Activated T-cell treated with anti-CD3 and anti-CD28 coated beads, Interleukin-2, amount 50 U/mL, for 24 hours (primary cell): Measurements from ENCODE around the gene NOX5.
"Not testable (repeated sequence)": the region's sequence is repeated elsewhere in the genome, so short reads cannot be mapped to it uniquely, and the experiment has no call there.

Experiments used
- DNase-seq: peaks from one replicate; pipeline ENCODE4 v3.0.0-alpha.2; 2020
- H3K27ac Mint-ChIP-seq: 2 replicates; pipeline ENCODE4 v1.8.0; 2020; ENCODE audit warnings: mild to moderate bottlenecking, mixed read lengths
- H3K27me3 Mint-ChIP-seq: 2 replicates; pipeline ENCODE4 v1.8.0; 2020; ENCODE audit warnings: mixed read lengths
- H3K36me3 Mint-ChIP-seq: 2 replicates; pipeline ENCODE4 v1.8.0; 2020; ENCODE audit warnings: low read depth, mixed read lengths
- H3K4me1 Mint-ChIP-seq: 2 replicates; pipeline ENCODE4 v1.8.0; 2020; ENCODE audit warnings: low read depth, mixed read lengths
- H3K4me3 Mint-ChIP-seq: 2 replicates; pipeline ENCODE4 v1.8.0; 2020; ENCODE audit warnings: mild to moderate bottlenecking, moderate library complexity, mixed read lengths
- H3K9me3 Mint-ChIP-seq: 2 replicates; pipeline ENCODE4 v1.8.0; 2020; ENCODE audit warnings: mixed read lengths

The NOX5 gene

DNA sequence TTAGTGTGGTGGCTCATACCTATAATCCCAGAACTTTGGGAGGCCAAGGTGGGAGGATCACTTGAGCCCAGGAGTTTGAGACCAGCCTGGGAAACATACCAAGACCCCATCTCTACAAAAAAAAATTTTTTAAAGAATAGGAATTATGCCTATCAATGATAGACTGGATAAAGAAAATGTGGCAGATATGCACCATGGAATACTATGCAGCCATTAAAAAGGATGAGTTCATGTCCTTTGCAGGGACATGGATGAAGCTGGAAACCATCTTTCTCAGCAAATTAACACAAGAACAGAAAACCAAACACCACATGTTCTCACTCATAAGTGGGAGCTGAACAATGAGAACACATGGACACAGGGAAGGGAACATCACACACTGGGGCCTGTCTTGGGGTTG lies 54.8 kb downstream of the NOX5 start:
- H3K27me3 Mint-ChIP-seq = peaks cover 44% of the 10 kb centered on the region
- H3K36me3 Mint-ChIP-seq, H3K9me3 Mint-ChIP-seq, H3K27ac Mint-ChIP-seq, H3K4me3 Mint-ChIP-seq, H3K4me1 Mint-ChIP-seq, DNase-seq: not testable (repeated sequence)

DNA sequence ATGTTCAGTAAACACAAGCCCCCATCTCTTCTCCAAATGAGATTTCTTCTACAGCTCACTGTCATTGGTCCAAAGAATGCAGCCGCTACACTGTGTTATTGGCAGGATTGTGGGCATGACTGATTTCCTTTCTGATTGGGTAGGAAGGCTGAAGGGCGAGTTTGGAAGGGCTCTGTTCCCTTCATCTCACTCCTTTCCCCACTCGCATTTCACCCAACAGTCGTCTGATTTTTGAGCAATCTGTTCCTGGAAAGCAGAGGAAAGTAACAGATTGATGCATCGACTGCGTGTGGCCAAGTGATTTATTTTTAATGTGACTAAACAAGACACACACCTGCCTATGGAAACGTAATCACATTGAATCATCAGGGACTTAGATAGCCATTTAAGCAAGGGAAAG lies 55.5 kb downstream of the NOX5 start:
- Mint-ChIP-seq H3K27ac (no peak overlapping the region), H3K36me3 (no peaks in the 10 kb centered on the region), H3K4me1 (peaks cover 9% of the 10 kb centered on the region), H3K4me3 (no peak overlapping the region), H3K9me3 (peaks cover 4% of the 10 kb centered on the region), H3K27me3 (peaks cover 51% of the 10 kb centered on the region)
- DNase-seq = no peak

DNA sequence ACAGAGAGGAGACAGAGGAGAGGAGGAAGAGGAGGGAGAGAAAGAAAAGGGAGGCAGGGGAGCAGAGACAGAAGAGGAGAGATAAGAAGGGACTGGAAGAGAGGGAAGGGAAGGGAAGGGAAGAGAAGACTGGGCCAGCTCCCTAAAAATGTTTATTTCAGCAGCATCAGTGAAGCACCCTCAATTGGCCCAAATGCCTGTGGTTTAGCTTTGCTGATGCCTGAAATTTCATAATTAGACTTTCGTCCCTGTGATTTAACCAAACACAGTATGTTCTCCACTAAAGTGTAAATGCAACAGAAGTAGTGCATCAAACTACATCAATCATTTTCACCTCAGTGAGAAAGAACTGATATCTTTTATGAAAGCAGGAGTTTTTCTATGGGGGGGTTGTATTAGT lies 55.9 kb downstream of the NOX5 start:
- no peak for DNase-seq
- Mint-ChIP-seq H3K9me3 (peaks cover 4% of the 10 kb centered on the region), H3K27ac (no peak overlapping the region), H3K4me3 (no peak overlapping the region), H3K36me3 (no peaks in the 10 kb centered on the region), H3K4me1 (peaks cover 9% of the 10 kb centered on the region), H3K27me3 (peaks cover 55% of the 10 kb centered on the region)

DNA sequence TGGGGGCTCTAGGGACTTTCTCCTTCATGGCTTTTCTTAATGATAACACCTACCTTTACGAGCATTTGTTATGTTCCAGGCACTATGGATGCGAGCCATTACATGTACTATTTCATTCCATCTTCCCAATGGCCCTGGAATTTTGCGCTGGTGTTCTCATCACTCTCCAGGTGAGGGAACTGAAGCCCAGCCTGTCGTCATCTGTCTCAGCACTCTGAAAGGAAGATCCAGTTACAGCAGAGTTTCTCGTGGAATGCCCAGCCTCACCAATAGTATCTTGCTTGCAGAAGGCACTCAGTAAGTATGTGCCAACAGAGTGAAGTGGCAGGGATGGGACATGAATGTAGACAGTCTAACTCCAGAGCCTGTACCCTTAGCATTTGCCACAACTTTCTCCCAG lies 56.8 kb downstream of the NOX5 start:
- peaks cover 63% of the 10 kb centered on the region for H3K27me3 Mint-ChIP-seq
- H3K4me3 Mint-ChIP-seq = no peak overlapping the region
- H3K4me1 Mint-ChIP-seq = peaks cover 9% of the 10 kb centered on the region
- no peak overlapping the region for H3K27ac Mint-ChIP-seq
- peaks cover 4% of the 10 kb centered on the region for H3K9me3 Mint-ChIP-seq
- no peak for DNase-seq
- no peaks in the 10 kb centered on the region for H3K36me3 Mint-ChIP-seq

DNA sequence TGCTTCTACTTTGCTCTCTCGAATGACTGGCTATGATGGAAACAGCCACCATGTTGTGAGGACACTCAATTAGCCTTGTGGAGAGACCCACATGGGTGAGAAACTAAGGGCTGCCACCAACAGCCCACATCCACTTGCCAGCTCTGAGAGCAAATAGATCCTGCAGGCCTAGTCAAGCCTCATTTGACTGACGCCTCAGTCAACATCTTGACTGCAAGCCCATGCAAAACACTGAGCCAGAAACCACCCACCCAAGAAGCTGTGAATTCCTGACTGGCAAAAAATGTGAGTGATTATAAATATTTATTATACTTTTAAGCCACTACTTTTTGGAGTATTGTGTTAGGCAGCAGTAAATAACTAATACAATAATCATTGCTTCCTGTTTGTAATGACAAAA lies 58.4 kb downstream of the NOX5 start:
- Mint-ChIP-seq H3K27me3 (peaks cover 62% of the 10 kb centered on the region), H3K4me1 (peaks cover 9% of the 10 kb centered on the region)

DNA sequence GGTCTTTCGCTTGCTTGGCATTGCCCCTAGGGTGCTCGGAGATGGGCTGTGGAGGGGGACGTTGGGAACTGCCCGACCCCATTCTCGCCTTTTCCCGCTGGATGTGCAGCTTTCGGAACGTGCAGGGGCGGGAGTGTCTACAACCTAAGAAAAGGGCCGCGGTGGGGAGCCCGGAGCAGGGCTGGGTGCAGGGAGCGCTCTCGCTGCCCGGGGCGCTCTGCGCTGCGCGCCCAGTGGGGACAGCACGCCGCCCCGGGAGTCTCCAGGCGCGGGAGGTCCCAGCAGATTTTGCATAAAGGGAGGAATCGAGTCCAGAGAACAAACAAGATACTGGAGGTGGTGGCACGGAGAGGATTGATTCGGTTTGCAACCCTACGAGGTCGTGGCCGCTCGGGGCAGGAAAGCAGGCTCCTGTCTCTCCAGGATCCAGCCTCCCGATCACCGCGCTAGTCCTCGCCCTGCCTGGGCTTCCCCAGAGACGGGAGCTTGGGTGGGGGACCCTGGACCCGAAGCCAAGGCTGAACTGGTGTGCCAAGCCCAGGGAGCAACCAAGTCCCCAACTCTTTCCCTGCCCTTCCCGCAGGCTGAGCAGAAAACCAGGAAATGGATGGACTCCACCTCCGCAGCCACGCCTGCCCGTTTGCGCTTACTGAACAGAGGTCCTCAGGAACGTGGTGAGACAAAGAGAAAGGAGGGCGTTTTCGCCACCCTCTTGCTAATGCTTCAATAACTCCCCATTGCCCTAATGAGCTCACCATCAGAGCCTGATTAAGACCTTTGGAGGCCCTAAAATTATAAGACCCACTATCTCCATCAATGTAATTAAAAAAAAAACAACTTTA lies 59.7 kb downstream of the NOX5 start:
- H3K27me3 Mint-ChIP-seq = peaks cover 58% of the 10 kb centered on the region
- no peaks in the 10 kb centered on the region for H3K36me3 Mint-ChIP-seq
- peaks cover 2% of the 10 kb centered on the region for H3K9me3 Mint-ChIP-seq
- DNase-seq = no peak
- peaks cover 9% of the 10 kb centered on the region for H3K4me1 Mint-ChIP-seq
- peak overlapping the region; percentile 42 for H3K4me3 Mint-ChIP-seq
- H3K27ac Mint-ChIP-seq = no peak overlapping the region

More for the DNA sequence above, 58.4 kb downstream of the NOX5 start:
- Mint-ChIP-seq H3K36me3 (no peaks in the 10 kb centered on the region), H3K9me3 (peaks cover 4% of the 10 kb centered on the region), H3K4me3 (no peak overlapping the region), H3K27ac (no peak overlapping the region)
- no peak for DNase-seq

DNA sequence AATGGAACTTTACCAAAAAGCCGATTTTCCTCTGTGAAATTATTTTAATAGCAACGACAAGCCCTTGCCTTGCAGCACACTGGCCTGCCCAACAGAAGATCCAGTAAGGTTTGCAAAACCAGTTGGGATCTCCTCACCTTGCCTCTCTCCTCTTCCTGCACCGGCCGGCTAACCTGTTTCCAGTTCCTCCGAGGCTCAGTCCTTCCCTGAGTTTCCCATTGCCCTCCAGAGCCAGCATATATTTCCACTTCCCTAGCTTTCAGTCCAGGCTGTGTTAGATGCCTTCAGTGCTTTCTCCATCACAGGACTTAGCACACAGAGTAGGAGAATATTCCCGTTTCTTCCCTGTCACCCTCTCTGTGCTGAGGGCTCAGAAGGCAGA lies 60.3 kb downstream of the NOX5 start:
- H3K27me3 Mint-ChIP-seq = peaks cover 63% of the 10 kb centered on the region
- no peaks in the 10 kb centered on the region for H3K36me3 Mint-ChIP-seq
- DNase-seq = no peak
- peaks cover 2% of the 10 kb centered on the region for H3K9me3 Mint-ChIP-seq
- no peak overlapping the region for H3K27ac Mint-ChIP-seq
- no peak overlapping the region for H3K4me3 Mint-ChIP-seq
- H3K4me1 Mint-ChIP-seq = peaks cover 9% of the 10 kb centered on the region

DNA sequence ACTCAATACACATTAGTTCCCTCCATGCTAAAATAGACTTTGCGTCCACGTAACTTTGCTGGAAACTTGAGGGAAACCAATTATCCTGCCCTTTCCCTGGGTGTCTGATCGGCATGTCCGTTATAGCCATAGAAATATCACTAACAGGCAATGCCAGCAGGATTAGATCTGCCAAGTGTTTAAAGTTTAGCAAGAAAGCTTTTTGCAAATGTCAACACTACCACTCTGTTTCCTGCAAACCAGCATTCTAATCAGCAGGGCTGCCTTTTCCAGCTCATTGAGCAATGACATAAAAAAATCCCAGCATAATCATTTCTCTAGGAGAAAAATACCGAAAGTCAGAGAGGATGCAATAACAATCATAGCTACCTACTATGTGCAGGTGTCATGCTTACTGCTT lies 60.9 kb downstream of the NOX5 start:
- Mint-ChIP-seq H3K27me3 (peaks cover 63% of the 10 kb centered on the region), H3K4me1 (peaks cover 9% of the 10 kb centered on the region), H3K4me3 (no peak overlapping the region), H3K9me3 (peaks cover 2% of the 10 kb centered on the region), H3K27ac (no peak overlapping the region), H3K36me3 (no peaks in the 10 kb centered on the region)
- no peak for DNase-seq

DNA sequence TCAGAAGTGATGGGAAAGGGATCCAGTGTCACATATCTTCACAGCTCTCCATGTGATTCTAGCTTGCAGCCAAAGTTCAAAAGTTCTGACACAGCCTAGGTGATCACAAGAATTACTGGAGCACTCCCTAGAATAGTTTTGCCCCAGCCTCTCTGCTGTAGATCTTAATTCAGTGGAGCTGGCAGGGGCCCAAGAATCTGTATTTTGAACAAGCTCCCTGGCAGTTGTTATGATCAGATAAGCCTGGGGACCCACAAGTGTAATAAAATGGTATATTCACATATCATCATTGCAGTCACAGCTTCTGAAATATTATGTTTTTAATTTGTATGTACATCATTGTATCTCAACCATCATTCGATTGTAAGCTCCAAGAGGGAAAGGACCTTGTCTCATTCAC lies 62.3 kb downstream of the NOX5 start:
- no peak overlapping the region for H3K4me3 Mint-ChIP-seq
- no peak overlapping the region for H3K27ac Mint-ChIP-seq
- no peaks in the 10 kb centered on the region for H3K9me3 Mint-ChIP-seq
- H3K4me1 Mint-ChIP-seq = peaks cover 9% of the 10 kb centered on the region
- H3K36me3 Mint-ChIP-seq = no peaks in the 10 kb centered on the region
- DNase-seq = no peak
- peaks cover 56% of the 10 kb centered on the region for H3K27me3 Mint-ChIP-seq

DNA sequence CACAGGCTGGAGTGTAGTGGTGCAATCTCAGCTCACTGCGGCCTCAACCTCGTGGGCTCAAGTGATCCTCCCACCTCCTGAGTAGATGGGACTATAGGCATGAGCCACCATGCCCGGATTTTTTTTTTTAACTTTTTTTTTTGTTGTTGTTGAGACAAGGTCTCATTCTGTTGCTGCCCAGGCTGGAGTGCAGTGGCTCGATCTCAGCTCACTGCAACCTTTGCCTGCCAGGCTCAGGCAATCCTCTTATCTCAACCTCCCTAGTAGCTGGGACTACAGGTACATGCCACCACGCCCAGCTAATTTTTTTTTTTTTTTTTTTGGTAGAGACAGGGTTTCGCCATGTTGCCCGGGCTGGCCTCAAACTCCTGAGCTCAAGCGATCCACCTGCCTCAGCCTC lies 64.1 kb downstream of the NOX5 start:
- no peaks in the 10 kb centered on the region for H3K9me3 Mint-ChIP-seq
- no peak for DNase-seq
- no peak overlapping the region for H3K27ac Mint-ChIP-seq
- H3K4me1 Mint-ChIP-seq = peaks cover 13% of the 10 kb centered on the region
- H3K36me3 Mint-ChIP-seq = no peaks in the 10 kb centered on the region
- peaks cover 40% of the 10 kb centered on the region for H3K27me3 Mint-ChIP-seq
- H3K4me3 Mint-ChIP-seq = no peak overlapping the region

DNA sequence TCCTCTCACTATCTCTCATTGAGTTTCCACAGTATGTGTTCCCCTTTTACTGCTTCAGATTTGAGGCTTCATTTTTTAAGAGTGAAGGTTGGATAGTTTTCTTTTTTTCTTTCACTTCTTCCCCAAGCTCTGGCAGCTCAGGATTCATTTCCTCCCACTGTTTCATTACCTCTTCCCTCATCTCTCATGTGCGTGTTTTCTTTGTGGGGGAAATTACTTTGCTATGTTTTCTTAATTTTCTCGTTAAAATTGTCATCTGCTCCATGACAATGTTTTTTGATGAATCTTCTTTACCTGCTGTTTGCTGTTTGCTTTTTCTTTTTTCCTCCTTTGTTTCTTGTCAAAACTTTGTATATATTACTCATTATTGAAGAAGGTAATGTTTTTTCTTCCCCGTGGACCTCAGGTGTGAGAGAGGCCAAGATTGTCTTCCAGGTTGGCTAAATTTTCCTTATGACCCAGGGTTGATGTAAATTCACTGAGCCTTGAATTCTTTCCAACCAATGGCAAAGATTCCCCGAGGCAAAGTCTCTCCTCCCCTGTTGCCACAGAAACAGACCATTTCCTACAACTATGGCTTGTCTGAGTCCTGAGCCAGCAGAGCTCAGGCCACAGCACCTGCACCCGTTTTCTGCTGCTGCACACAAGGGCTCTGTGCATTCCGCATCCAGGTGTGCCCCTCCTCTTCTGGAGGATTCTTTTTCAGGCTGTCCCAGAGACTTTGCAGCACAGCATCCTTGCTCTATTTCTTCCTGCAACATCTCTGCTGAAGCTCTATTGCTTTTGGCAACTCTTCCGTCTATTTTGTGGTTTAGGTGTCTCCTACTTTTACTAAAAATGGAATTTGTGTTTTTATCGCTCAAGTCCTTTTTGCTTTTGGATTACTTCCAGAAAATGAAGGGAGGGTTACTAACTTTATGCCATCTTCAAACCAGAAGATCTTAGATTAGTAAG lies 66.1 kb downstream of the NOX5 start:
- no peak overlapping the region for H3K27ac Mint-ChIP-seq
- peaks cover 5% of the 10 kb centered on the region for H3K4me1 Mint-ChIP-seq
- H3K9me3 Mint-ChIP-seq = no peaks in the 10 kb centered on the region
- H3K27me3 Mint-ChIP-seq = peaks cover 21% of the 10 kb centered on the region
- H3K36me3 Mint-ChIP-seq = no peaks in the 10 kb centered on the region
- no peak overlapping the region for H3K4me3 Mint-ChIP-seq
- DNase-seq = no peak

DNA sequence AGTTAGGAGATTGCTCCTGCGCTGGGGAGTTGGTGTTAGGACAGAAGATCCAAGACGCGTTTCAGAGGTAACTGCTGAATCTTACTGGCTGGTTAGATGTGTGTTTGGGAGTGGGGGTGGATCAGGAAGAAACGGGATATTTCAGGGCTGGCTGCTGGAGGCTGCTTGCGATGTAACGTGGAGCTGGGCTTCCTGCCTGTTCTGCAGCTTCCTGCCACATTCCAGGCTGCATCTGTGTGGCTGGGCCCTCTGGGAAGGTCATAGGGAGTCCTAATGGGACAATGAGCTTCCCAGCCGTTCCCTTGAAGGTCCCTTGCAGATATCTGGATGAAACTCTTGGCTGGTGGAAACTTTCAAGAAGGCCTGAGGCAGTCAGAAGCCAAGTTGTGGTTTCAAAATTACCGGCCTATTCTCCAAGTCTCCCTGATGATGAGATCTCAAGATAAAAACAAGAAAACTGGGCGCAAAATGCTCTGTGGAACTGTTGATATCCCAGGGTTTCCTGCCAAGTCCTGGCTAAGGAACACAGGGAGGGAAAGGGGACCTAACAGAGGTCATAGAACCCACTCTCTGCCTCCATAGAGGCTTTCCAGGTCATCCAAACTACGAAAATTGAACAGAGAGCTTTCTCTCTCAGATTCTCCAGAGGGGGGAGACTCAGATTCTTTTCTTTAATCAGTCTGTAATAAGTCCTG lies 67.0 kb downstream of the NOX5 start:
- no peak overlapping the region for H3K27ac Mint-ChIP-seq
- DNase-seq = no peak
- H3K4me3 Mint-ChIP-seq = no peak overlapping the region
- H3K9me3 Mint-ChIP-seq = no peaks in the 10 kb centered on the region
- no peaks in the 10 kb centered on the region for H3K36me3 Mint-ChIP-seq
- H3K4me1 Mint-ChIP-seq = peaks cover 5% of the 10 kb centered on the region
- H3K27me3 Mint-ChIP-seq = peaks cover 16% of the 10 kb centered on the region

DNA sequence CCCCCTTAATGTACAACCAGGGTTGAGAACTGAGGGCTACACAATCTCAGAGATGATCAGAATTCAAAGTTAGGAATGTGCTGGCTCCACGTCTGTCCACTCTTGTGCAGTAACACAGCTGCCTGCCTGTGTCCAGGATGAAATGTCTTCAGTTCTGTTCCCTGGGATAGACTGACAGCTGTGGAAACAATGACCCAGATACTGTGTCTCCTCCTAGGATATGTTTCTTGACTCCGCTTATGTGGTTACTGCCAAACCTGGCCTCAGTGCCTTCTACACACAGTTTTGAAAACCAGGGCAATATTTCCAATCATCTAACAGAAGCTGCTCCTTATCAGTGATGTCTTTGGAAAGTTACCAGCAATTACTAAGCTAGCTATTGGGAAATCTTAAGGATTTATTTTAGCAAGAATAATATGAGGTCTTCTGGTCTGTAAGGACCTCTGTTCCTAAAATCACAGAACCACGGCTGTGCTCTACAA lies 67.6 kb downstream of the NOX5 start:
- Mint-ChIP-seq H3K4me3 (no peak overlapping the region), H3K27ac (peak overlapping the region; percentile 13), H3K27me3 (peaks cover 19% of the 10 kb centered on the region), H3K9me3 (no peaks in the 10 kb centered on the region), H3K4me1 (peaks cover 5% of the 10 kb centered on the region), H3K36me3 (no peaks in the 10 kb centered on the region)
- no peak for DNase-seq

DNA sequence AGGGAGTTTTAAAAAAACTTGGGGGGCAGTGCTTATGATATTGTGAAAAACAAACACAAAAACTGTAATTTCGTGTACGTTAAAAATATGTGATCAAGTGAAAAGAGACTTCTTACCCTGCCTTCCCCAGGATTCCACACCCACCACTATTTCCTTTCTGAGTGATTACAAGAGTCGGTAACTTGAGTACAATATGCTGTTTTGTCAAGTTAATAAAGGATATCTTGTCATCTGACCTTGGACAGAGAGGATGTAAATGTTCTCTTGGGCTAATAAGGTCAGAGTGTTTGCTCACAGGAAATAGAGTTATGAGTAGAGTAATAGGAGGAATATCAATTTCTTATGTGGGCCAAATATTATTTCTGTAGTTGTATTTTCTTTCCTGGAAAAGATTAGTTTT lies 68.1 kb downstream of the NOX5 start:
- Mint-ChIP-seq H3K9me3 (no peaks in the 10 kb centered on the region), H3K27ac (no peak overlapping the region), H3K36me3 (no peaks in the 10 kb centered on the region), H3K27me3 (peaks cover 22% of the 10 kb centered on the region), H3K4me3 (no peak overlapping the region), H3K4me1 (peaks cover 5% of the 10 kb centered on the region)
- no peak for DNase-seq
